ENCODE data around the gene SDE2.
"Not testable (repeated sequence)": the region's sequence is repeated elsewhere in the genome, so short reads cannot be mapped to it uniquely, and the experiment has no call there.

Gene SDE2

GRCh38 chr1:225941942-225942222 lies 57.3 kb downstream of the SDE2 start:
- DNase-seq (ENCODE audit: extremely low read depth, insufficient read length) = no peak
- H3K4me3 ChIP-seq (replicated peaks; ENCODE audit: low read depth, low read length) = no peak overlapping the region
- H3K36me3 ChIP-seq (ENCODE audit: control insufficient read depth, insufficient read depth, low read length) = no peaks in the 10 kb centered on the region
- TF ChIP-seq CTCF (IDR thresholded peaks at IDR 0.05; ENCODE audit: insufficient read depth, low read length, poor library complexity, severe bottlenecking) = no peak
- no peaks in the 10 kb centered on the region for H3K27me3 ChIP-seq (replicated peaks; ENCODE audit: control insufficient read depth, insufficient read depth, low read length)

GRCh38 chr1:225941187-225941941 lies 57.8 kb downstream of the SDE2 start, which contains the start of gene LEFTY2:
LEFTY2 (minus strand) TSS chr1:225941220; CDS start chr1:225941140, 80 bp downstream.
- no peak for DNase-seq (ENCODE audit: extremely low read depth, insufficient read length)
- TF ChIP-seq CTCF (IDR thresholded peaks at IDR 0.05; ENCODE audit: insufficient read depth, low read length, poor library complexity, severe bottlenecking) = no peak
- H3K36me3 ChIP-seq (ENCODE audit: control insufficient read depth, insufficient read depth, low read length) = no peaks in the 10 kb centered on the region
- H3K27me3 ChIP-seq (replicated peaks; ENCODE audit: control insufficient read depth, insufficient read depth, low read length) = no peaks in the 10 kb centered on the region
- H3K4me3 ChIP-seq (replicated peaks; ENCODE audit: low read depth, low read length) = no peak within 1 kb of the TSS

- TF ChIP-seq CTCF (IDR thresholded peaks at IDR 0.05; ENCODE audit: insufficient read depth, low read length, poor library complexity, severe bottlenecking) = no peak
- H3K4me3 ChIP-seq (replicated peaks; ENCODE audit: low read depth, low read length) = no peak overlapping the region
- no peak for DNase-seq (ENCODE audit: extremely low read depth, insufficient read length)
- no peaks in the 10 kb centered on the region for H3K36me3 ChIP-seq (ENCODE audit: control insufficient read depth, insufficient read depth, low read length)
- H3K27me3 ChIP-seq (replicated peaks; ENCODE audit: control insufficient read depth, insufficient read depth, low read length) = no peaks in the 10 kb centered on the region
Measured at GRCh38 chr1:225940385-225941151, 58.6 kb downstream of the SDE2 start.

GRCh38 chr1:225939939-225940310 lies 59.2 kb downstream of the SDE2 start:
- H3K27me3 ChIP-seq (replicated peaks; ENCODE audit: control insufficient read depth, insufficient read depth, low read length); DNase-seq (ENCODE audit: extremely low read depth, insufficient read length); H3K36me3 ChIP-seq (ENCODE audit: control insufficient read depth, insufficient read depth, low read length); H3K4me3 ChIP-seq (replicated peaks; ENCODE audit: low read depth, low read length): not testable (repeated sequence)

GRCh38 chr1:225939097-225939938 lies 59.8 kb downstream of the SDE2 start:
- not testable (repeated sequence) for DNase-seq (ENCODE audit: extremely low read depth, insufficient read length); H3K27me3 ChIP-seq (replicated peaks; ENCODE audit: control insufficient read depth, insufficient read depth, low read length); H3K36me3 ChIP-seq (ENCODE audit: control insufficient read depth, insufficient read depth, low read length); H3K4me3 ChIP-seq (replicated peaks; ENCODE audit: low read depth, low read length)

- H3K4me3 ChIP-seq (replicated peaks; ENCODE audit: low read depth, low read length) = no peak overlapping the region
- no peak for DNase-seq (ENCODE audit: extremely low read depth, insufficient read length)
- no peak for TF ChIP-seq CTCF (IDR thresholded peaks at IDR 0.05; ENCODE audit: insufficient read depth, low read length, poor library complexity, severe bottlenecking)
- no peaks in the 10 kb centered on the region for H3K36me3 ChIP-seq (ENCODE audit: control insufficient read depth, insufficient read depth, low read length)
- no peaks in the 10 kb centered on the region for H3K27me3 ChIP-seq (replicated peaks; ENCODE audit: control insufficient read depth, insufficient read depth, low read length)
Measured at GRCh38 chr1:225937048-225937968, 61.8 kb downstream of the SDE2 start.
